Liver (tissue), 9 donors: ENCODE measurements around the gene PSMG3. TPM values are rescaled to one million over a fixed set of nuclear protein-coding genes. Genes with fewer than 3 reads are reported as not detected.

Source experiments
- DNase-seq: peaks from one replicate; pipeline ENCODE4 v3.0.0-alpha.2; 2017; ENCODE audit warnings: low spot score
- H3K27ac ChIP-seq, 2 donors: one replicate each; pipeline ENCODE4 v1.7.0; 2013; ENCODE audit warnings: inconsistent platforms in 2 of 2, low read length in 2 of 2, control low read depth in 1 of 2, low read depth in 1 of 2, mild to moderate bottlenecking in 1 of 2
- H3K27me3 ChIP-seq, 4 donors: one replicate each; pipeline versions ENCODE4 v1.6.1 to v1.7.0; 2013; ENCODE audit warnings: low read length in 3 of 4, inconsistent platforms in 1 of 4, mild to moderate bottlenecking in 1 of 4, moderate library complexity in 1 of 4; ENCODE audit not compliant: control insufficient read depth in 4 of 4, insufficient read depth in 4 of 4
- H3K36me3 ChIP-seq, 4 donors: one replicate each; pipeline versions ENCODE4 v1.6.1 to v1.7.0; 2013; ENCODE audit warnings: low read length in 3 of 4, mild to moderate bottlenecking in 3 of 4, low read depth in 1 of 4, moderate library complexity in 1 of 4; ENCODE audit not compliant: control insufficient read depth in 4 of 4, insufficient read depth in 3 of 4
- H3K4me1 ChIP-seq, 4 donors: one replicate each; pipeline versions ENCODE4 v1.6.1 to v1.7.0; 2013; ENCODE audit warnings: low read length in 3 of 4, mild to moderate bottlenecking in 3 of 4, moderate library complexity in 1 of 4; ENCODE audit not compliant: control insufficient read depth in 4 of 4, insufficient read depth in 4 of 4
- H3K4me3 ChIP-seq, 3 donors: one replicate each; pipeline versions ENCODE4 v1.6.1 to v1.7.0; 2013; ENCODE audit warnings: low read length in 3 of 3, control low read depth in 1 of 3, low read depth in 1 of 3, mild to moderate bottlenecking in 1 of 3
- H3K9ac ChIP-seq, 2 donors: one replicate each; pipeline ENCODE4 v1.7.0; 2013; ENCODE audit warnings: low read length in 2 of 2, mild to moderate bottlenecking in 2 of 2, moderate library complexity in 2 of 2, control low read depth in 1 of 2, low read depth in 1 of 2
- H3K9me3 ChIP-seq, 4 donors: one replicate each; pipeline versions ENCODE4 v1.6.1 to v1.7.0; 2013; ENCODE audit warnings: low read length in 3 of 4; ENCODE audit not compliant: control insufficient read depth in 4 of 4
- ATF3 ChIP-seq: IDR thresholded peaks from 2 replicates; pipeline ENCODE4 v1.6.1; 2016; ENCODE audit warnings: antibody characterized with exemption
- FOXA1 ChIP-seq: IDR thresholded peaks from 2 replicates; pipeline ENCODE4 v1.6.1; 2016; ENCODE audit warnings: antibody characterized with exemption
- FOXA2 ChIP-seq: IDR thresholded peaks from 2 replicates; pipeline ENCODE4 v1.6.1; 2016; ENCODE audit warnings: antibody characterized with exemption
- GABPA ChIP-seq, 2 donors: IDR thresholded peaks in 1 of 2; conservative IDR thresholded peaks in 1 of 2; 2 replicates each; pipeline ENCODE4 v1.6.1; 2016; ENCODE audit warnings: antibody characterized with exemption in 2 of 2, mild to moderate bottlenecking in 1 of 2, moderate library complexity in 1 of 2
- HNF4A ChIP-seq, 2 donors: conservative IDR thresholded peaks; 2 replicates each; pipeline ENCODE4 v1.6.1; 2016; ENCODE audit warnings: antibody characterized with exemption in 2 of 2, mild to moderate bottlenecking in 2 of 2
- HNF4G ChIP-seq: IDR thresholded peaks from 2 replicates; pipeline ENCODE4 v1.6.1; 2016; ENCODE audit warnings: antibody characterized with exemption
- NR2F2 ChIP-seq: IDR thresholded peaks from 2 replicates; pipeline ENCODE4 v1.6.1; 2016; ENCODE audit warnings: antibody characterized with exemption
- RXRA ChIP-seq, 2 donors: IDR thresholded peaks; 2 replicates each; pipeline ENCODE4 v1.6.1; 2017 to 2018; ENCODE audit warnings: antibody characterized with exemption in 2 of 2, mild to moderate bottlenecking in 1 of 2
- SP1 ChIP-seq: IDR thresholded peaks from 2 replicates; pipeline ENCODE4 v1.6.1; 2018; ENCODE audit warnings: antibody characterized with exemption, mild to moderate bottlenecking
- TAF1 ChIP-seq: conservative IDR thresholded peaks from 2 replicates; pipeline ENCODE4 v1.6.1; 2016; ENCODE audit warnings: antibody characterized with exemption, mild to moderate bottlenecking
- YY1 ChIP-seq: IDR thresholded peaks from 2 replicates; pipeline ENCODE4 v1.6.1; 2016; ENCODE audit warnings: antibody characterized with exemption, mild to moderate bottlenecking
- ZBTB33 ChIP-seq: IDR thresholded peaks from 2 replicates; pipeline ENCODE4 v1.6.1; 2016; ENCODE audit warnings: antibody characterized with exemption
- WGBS: extraction: QIAGEN DNeasy Blood & Tissue Kit; methylation state at CpG from one replicate; pipeline ENCODE4 v1.1.7; 2013; 5-methylcytosine and 5-hydroxymethylcytosine counted together
- polyA plus RNA-seq, 2 donors: library from polyadenylated mRNA; stranded (reverse) in 1 of 2; unstranded in 1 of 2; fragments of 200-250 nt in 1 of 2; fragments of >200 nt in 1 of 2; fragmentation: Nextera tagmentation in 1 of 2; extraction: Ambion mirVana in 1 of 2; gene quantifications; one replicate each; pipeline versions ENCODE4 v1.2.1 to v1.2.3, GENCODE V29; 2013 to 2015
- total RNA-seq, 2 donors: library from RNA; depleted of rRNA; stranded (reverse); fragments of >200 nt; gene quantifications; one replicate each; pipeline ENCODE4 v1.2.3, GENCODE V29; 2014
- TF ChIP-seq, protein P1 (sequence below): IDR thresholded peaks from 2 replicates; pipeline ENCODE4 v1.6.1; 2016; ENCODE audit warnings: antibody characterized with exemption
- TF ChIP-seq, protein P2 (sequence below): fragments of 150-350 bp; IDR thresholded peaks from 2 replicates; pipeline ENCODE4 v1.5.1; 2017; ENCODE audit warnings: improper control_type of control experiment, low read depth, low read length; ENCODE audit not compliant: missing input control
- donor health status: healthy.
- donor health status: healthy.
- donor health status: healthy.
- donor health status: healthy.
- donor health status: healthy.

PSMG3 gene
- total and polyA plus RNA-seq, 4 donors: 10.1 to 22.4 (median 15.7) TPM

DNA sequence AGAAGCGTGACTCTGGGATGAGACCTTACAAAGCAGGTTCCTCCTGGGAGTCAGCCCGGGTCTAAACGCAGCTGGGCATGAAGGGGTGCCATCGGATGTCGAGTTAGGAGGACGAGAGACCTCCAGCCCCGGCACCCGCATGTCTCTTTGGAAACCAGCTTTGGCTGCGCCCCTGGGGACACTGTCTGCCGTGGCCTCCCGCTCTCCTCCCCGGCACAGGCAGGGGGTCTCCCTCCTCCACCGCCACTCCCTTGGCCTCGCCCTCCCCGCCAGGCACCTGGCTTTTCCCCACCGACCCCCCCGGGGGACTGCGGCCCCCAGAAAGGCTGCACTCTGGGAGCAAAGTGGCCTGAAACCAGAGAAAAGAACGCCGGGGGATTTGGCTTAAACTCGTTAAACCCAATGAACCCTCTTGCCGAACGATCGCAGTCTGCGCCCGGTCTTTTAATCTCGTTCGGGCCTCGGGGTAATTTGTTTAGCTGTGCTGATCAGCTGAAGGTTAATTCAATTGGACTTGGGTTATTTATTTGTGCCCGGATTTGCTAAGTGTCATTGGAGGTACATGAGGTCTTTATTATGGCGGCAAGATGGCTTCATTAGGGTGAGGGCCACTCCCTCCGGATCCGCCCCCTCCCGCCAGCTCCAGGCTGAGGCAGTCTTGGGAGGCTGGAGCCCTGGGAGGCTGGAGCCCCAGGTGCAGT, 16.4 kb upstream of the PSMG3 start:
- Histone ChIP-seq H3K4me1 (peaks cover 0 to 7% (median 2%) of the 10 kb centered on the region in 4 donors), H3K27me3 (no peaks in the 10 kb centered on the region), H3K27ac (no peak overlapping the region), H3K36me3 (no peaks in the 10 kb centered on the region), H3K9me3 (peaks cover 0 to 9% (median 1%) of the 10 kb centered on the region in 4 donors), H3K4me3 (no peak overlapping the region), H3K9ac (no peak overlapping the region)
- DNase-seq: no peak
- WGBS: 89% methylated on average over 34 of the region's 34 CpGs
- TF ChIP-seq FOXA1 (no peak), ATF3 (no peak), RXRA (IDR thresholded peaks at IDR 0.05) (no peak), GABPA (IDR thresholded peaks at IDR 0.05 in 1 of 2, conservative IDR thresholded peaks at IDR 0.05 in 1 of 2) (no peak), SP1 (no peak), FOXA2 (no peak), HNF4G (no peak), ZBTB33 (no peak), YY1 (no peak), NR2F2 (no peak), TAF1 (no peak)
- TF ChIP-seq, protein P1, sequence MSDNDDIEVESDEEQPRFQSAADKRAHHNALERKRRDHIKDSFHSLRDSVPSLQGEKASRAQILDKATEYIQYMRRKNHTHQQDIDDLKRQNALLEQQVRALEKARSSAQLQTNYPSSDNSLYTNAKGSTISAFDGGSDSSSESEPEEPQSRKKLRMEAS: no peak
- TF ChIP-seq, protein P2, sequence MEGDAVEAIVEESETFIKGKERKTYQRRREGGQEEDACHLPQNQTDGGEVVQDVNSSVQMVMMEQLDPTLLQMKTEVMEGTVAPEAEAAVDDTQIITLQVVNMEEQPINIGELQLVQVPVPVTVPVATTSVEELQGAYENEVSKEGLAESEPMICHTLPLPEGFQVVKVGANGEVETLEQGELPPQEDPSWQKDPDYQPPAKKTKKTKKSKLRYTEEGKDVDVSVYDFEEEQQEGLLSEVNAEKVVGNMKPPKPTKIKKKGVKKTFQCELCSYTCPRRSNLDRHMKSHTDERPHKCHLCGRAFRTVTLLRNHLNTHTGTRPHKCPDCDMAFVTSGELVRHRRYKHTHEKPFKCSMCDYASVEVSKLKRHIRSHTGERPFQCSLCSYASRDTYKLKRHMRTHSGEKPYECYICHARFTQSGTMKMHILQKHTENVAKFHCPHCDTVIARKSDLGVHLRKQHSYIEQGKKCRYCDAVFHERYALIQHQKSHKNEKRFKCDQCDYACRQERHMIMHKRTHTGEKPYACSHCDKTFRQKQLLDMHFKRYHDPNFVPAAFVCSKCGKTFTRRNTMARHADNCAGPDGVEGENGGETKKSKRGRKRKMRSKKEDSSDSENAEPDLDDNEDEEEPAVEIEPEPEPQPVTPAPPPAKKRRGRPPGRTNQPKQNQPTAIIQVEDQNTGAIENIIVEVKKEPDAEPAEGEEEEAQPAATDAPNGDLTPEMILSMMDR: no peak

- Histone ChIP-seq H3K36me3 (no peaks in the 10 kb centered on the region), H3K27ac (no peak overlapping the region), H3K4me1 (peaks cover 0 to 7% (median 2%) of the 10 kb centered on the region in 4 donors), H3K4me3 (no peak overlapping the region), H3K9ac (no peak overlapping the region), H3K9me3 (peaks cover 0 to 9% (median 1%) of the 10 kb centered on the region in 4 donors), H3K27me3 (no peaks in the 10 kb centered on the region)
- no peak for DNase-seq
- TF ChIP-seq HNF4A (conservative IDR thresholded peaks at IDR 0.05): no peak
- 93% methylated on average over 37 of the region's 37 CpGs for WGBS
Observed at GRCh38 chr7:1585142-1585981, 15.5 kb upstream of the PSMG3 start.
